HG03095 (cell line): ENCODE data around the gene ADAM12.
"Not testable (repeated sequence)": the region's sequence is repeated elsewhere in the genome, so short reads cannot be mapped to it uniquely, and the experiment has no call there.

Experiments
- ATAC-seq: cut with Tn5 transposase; IDR thresholded peaks from one replicate; pipeline ENCODE4 v1.9.1; 2021; ENCODE audit warnings: moderate library complexity; ENCODE audit not compliant: unreplicated experiment

ADAM12 gene

DNA sequence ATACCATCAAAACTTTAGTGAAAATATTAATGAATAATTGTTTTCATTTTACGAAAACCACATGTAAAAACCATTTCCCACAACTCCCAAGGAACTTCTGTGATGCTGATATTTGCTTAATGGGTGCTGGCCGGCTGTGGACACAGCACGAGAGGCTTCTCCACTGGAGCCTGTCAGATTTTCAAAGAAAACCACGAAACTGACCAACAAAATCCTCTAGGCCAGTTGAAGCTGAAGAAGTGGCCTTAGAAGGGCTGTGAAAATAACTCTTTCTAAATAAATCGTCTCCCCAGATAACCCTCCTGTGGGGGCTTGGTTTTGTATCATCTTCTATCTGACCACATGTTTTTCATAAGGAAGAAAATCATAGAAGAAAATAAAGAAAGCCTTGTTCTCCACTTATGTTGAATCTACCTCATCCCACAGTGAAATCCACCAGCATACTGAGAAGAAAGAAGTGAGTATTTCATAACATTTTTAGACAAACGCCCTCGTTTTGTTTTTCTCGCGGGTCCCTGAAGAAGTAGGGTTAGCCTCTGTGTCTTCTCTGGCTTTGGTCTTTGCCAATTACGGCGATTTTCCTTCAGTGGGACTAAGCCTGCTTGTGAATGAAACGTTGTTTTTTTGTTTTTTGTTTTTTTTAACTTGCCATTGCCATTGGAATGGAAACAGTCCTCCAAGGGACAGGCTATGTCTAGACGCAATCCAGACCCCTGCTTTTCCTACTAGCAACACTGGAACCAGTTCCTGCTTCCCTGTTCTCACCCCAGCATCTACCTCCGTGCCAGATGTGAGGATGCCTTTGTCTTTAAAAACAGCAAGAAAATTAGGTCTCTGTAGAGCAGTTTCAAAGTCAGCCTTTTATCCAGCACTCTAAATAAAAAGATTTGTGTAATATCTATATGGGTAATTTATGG lies 123.9 kb downstream of the ADAM12 start:
- no peak for ATAC-seq

DNA sequence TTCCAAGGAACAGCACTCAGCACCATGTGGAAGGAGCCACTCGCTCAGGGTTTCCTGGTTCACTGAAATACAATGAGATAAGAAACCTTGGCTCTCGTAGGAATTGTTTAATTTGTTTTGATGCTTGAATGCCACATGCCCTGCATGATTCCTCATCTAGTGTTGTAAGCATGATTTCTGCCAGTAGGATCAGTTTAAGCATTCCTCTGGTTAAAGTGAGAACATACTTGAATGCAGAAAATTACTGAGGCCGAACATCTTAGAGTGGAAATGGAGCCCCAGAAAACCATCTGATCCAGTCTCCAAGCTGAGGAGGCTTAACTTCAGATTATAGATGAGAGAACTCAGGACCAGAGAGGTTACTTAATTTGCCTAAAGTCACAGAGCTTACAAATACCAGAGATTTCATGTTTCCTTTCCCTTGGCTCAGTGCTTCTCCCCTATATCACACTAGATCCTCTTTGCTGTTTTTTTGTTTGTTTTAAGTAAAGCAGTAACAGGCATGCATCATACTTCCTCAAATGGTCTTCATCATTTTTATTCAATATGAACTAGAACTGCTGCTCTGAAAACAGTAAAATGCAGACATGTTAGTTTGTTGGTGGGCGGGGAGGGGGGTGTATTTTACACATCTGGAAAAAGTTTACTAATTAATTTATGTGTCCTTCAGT lies 125.1 kb downstream of the ADAM12 start:
- ATAC-seq = no peak

DNA sequence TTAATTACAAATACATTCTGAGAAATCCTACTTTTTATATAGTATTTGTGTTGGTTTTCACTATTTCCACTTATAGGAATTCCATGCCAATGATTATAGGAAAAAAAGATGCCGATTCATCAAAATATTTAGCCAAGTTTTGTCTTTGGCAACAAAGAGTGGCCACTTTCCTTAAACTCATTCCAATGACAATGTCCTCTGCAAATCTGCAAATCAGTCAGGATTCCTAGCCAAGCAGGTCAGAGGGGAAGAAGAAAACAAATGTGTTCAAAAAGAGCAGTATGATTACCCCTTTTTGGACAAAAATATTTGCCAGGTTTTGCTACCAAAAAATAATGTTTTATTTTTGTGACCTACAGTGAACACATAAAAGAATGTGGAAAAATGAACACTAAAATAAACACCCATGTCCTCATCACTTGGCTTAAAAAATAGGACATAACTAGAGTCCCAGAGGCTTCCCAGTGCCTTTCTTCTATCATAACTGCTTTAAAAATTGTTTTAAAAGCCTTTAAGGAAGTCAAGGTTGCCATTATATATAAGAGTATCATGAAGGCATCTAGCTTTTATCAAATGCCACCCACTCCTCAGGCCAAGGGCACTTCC lies 125.9 kb downstream of the ADAM12 start:
- ATAC-seq = no peak

- no peak for ATAC-seq
Measured at GRCh38 chr10:126259760-126260479, 128.4 kb downstream of the ADAM12 start.

DNA sequence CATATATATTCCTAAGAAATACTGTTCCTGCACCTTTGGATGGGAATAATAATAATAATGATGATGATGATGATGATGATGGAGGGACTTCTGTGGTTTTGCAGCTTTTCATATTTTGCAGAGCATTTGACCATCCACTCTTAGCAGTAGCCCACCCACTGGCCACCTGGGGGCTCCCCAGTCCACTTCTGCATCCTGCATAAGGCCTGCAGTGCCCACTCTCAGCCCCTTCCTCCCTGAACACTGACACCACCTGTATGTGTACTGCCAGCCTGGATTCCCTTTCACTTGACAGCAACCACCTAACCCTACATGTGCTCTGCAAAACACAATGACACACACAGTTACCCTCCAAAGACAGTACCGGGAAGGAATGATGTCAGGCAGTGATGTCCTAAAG lies 131.4 kb downstream of the ADAM12 start:
- no peak for ATAC-seq

- ATAC-seq = no peak
Measured at GRCh38 chr10:126255313-126255712, 133.0 kb downstream of the ADAM12 start.

GRCh38 chr10:126253611-126253998 lies 134.7 kb downstream of the ADAM12 start:
- no peak for ATAC-seq

DNA sequence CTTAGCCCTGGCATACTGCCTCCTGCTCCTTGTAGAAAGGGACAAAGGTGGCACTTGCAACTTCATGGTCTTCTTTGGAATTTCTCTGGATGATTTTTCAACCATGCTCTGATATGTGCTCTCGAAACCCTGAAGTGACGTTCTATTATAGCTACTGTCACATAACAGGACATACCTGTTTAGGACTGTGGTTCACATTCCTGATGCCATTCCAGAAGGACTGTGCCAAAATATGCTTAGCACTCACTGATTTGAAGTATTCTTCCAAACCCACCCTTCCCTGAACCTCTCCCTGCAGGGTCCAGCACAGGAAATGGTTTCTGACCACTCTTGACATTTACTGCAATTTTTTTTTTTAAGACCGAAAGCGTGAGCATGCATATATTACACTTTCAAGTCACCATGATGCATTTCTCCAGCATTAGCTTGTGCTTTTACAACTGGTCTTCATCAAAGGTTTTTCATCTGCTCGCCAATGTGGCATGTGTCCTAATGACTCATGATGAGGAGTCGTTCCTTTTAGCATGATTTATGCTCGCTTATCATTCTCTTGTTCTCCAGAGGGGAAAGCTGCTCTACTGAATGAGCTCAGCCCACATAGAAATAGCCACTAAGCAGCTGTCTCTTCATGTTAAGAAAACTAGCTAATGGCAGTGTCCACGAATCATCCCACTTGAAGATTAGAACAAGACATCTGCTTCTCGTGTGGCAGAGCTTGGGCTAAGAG lies 135.2 kb downstream of the ADAM12 start:
- no peak for ATAC-seq

DNA sequence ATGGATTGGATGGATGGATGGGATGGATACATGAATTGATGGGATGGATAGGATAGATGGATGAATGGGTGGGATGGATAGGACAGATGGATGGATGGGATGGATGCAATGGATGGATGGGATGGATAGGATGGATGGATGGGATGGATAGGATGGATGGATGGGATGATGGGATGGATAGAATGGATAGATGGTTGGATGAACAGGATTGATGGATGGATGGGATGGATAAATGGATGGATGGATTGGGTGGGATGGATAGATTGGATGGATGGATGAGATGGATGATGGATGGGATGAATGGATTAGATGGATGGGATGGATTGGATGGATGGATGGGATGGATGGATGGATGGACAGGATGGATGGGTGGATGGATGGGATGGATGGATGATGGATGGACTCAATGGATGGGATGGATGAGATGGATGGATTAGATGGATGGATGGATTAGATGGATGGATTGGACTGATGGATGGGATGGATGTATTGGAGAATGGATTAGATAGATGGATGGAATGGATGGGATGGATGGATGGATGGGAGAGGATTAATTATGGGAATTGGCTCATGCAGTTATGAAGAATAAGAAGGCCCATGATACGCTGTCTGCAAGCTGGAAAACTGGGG lies 136.4 kb downstream of the ADAM12 start:
- no peak for ATAC-seq

DNA sequence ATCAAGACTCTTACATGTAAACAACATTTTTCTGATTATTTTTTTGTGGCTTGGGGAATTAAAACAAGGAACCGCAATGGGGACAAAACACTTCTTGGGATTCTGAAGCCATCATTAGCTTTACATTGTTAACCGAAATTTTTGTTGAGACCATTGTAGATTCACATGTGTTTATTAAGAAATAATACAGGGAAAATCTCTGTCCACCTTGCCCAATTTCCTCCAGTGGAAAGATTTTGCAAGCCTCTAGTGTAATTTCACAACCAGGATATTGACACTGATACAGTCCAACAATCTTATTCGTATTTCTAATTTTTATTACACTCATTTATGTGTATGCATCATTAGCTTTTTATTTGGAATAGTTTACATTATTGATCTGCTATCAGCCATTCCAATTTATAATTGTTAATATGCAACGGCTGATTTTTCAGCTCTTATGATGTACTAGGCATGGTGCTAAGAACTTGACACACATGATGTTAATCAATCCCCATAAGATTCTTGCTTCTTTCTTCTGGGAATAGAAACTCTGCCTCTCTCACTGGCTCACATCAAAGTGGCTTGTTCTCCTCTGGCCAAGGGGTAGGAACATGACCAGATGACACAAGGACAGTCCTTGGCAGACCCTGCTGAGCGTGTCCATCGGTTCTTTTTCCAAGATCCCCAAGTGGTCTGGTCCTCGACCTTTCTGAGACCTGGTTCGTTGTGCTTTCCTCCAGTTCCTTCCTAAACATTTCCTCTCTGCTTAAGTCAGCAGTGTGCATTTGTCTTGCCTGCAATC lies 137.6 kb downstream of the ADAM12 start:
- ATAC-seq = no peak

- no peak for ATAC-seq
Measured at GRCh38 chr10:126250045-126250444, 138.2 kb downstream of the ADAM12 start.

- no peak for ATAC-seq
Measured at GRCh38 chr10:126247446-126247975, 140.8 kb downstream of the ADAM12 start.

- not testable (repeated sequence) for ATAC-seq
Measured at GRCh38 chr10:126246396-126246795, 141.9 kb downstream of the ADAM12 start.

GRCh38 chr10:126245501-126245900 lies 142.8 kb downstream of the ADAM12 start:
- no peak for ATAC-seq

DNA sequence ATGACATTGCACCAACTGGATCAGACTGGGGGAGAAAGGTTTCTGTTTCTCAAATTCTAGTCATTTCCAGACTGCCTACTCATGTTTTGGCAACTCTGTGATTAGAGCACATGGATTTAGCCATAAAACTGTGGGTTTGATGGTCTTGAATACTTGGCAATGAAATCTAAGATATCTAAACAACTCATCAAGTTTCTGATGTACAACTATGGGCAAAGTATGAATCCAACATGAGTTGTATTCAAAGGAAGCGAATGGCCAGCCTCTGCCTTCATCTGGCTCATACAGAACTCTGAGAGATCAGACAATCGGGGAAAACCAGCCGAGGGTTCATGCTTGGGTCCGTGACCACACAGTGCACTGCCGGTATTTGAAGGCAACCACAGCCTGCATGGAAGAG lies 144.3 kb downstream of the ADAM12 start:
- no peak for ATAC-seq

DNA sequence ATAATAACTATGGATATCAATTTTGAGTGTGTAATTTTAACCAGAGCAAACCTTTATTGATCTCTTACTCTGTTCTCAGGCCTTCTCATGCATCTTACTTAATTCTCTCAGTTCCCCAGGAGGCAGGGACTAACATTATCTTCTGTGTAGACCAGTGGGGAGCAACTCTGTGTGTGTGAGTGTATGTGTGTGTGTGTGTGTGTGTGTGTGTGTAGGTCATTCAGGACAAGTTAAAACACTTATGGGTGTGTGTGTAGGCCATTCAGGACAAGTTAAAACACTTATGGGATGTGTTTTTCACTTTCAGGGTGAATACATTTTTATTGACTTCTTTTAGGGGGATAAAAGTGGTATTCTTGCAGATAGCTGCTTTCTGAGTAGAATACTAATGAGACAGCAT lies 145.0 kb downstream of the ADAM12 start:
- no peak for ATAC-seq

- no peak for ATAC-seq
Measured at GRCh38 chr10:126242397-126243260, 145.6 kb downstream of the ADAM12 start.

DNA sequence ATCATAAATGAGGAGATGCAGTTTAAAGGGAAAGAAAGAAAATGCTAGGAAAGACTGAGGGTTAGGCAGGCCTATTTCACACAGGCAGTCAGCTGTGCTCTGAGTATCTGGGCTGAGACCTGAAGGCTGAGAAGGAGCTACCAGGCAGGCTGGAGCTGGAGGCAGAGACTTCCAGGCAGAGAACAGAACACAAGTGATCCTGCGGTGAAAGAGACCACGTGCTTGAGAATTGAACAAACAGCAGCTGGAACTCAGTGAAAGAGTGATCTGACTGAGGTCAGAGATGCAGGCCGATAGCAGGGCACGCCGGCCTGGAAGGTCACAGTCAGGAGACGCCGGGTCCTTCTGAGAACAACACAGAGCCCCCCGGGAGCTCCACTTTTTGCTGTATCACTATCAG lies 147.8 kb downstream of the ADAM12 start:
- no peak for ATAC-seq
